IMR-90 (cell line): ENCODE data around the gene MYO9A. TPM values are rescaled to one million over a fixed set of nuclear protein-coding genes. Genes with fewer than 3 reads are reported as not detected.
A peak's percentile ranks its signal among the peaks of the same experiment; 100 is the strongest.

Experiments used
- ATAC-seq: fragments of 200-7000 bp; cut with Tn5 transposase; 2 replicates; pipeline ENCODE4 v1.9.1; 2020; ENCODE audit warnings: low read depth, mild to moderate bottlenecking, moderate library complexity
- BruUV-seq: library from RNA; stranded (reverse); fragments of 400-500 nt; replicated peaks from 2 replicates; lab custom pipeline; 2021; lab: Mats Ljungman, UMichigan
- CTCF ChIA-PET: fragments of 300-600 bp; formaldehyde crosslinking; extraction: SDS; loops from one replicate; lab custom pipeline; 2021; ENCODE audit warnings: antibody characterized with exemption; lab: Yijun Ruan, JAX
- POLR2A ChIA-PET: fragments of 300-600 bp; sonication (Branson Sonifier 250); formaldehyde crosslinking; loops from one replicate; lab custom pipeline; 2022; ENCODE audit warnings: antibody characterized with exemption; ENCODE audit not compliant: unreplicated experiment; lab: Charles Lee
- DNase-seq: peaks from one replicate; pipeline ENCODE4 v3.0.0; 2013
- H2AFZ ChIP-seq: replicated peaks from 2 replicates; pipeline ENCODE3; 2013; ENCODE audit warnings: low read length, mild to moderate bottlenecking; ENCODE audit not compliant: poor library complexity
- H2AK5ac ChIP-seq: 2 replicates; pipeline ENCODE4 v1.6.1; 2013; ENCODE audit warnings: low read depth, low read length, inconsistent platforms
- H2AK9ac ChIP-seq: replicated peaks from 2 replicates; pipeline ENCODE3; 2013; ENCODE audit warnings: mild to moderate bottlenecking, low read depth, low read length, moderate library complexity; ENCODE audit not compliant: poor library complexity
- H2BK120ac ChIP-seq: 2 replicates; pipeline ENCODE4 v1.6.1; 2013; ENCODE audit warnings: low read depth, low read length, inconsistent platforms
- H2BK15ac ChIP-seq: 3 replicates; pipeline ENCODE4 v1.6.1; 2013; ENCODE audit warnings: low read depth, low read length, inconsistent platforms
- H2BK20ac ChIP-seq: 2 replicates; pipeline ENCODE4 v1.6.1; 2013; ENCODE audit warnings: low read depth, mild to moderate bottlenecking, inconsistent platforms, low read length, moderate library complexity
- H2BK5ac ChIP-seq: 2 replicates; pipeline ENCODE4 v1.6.1; 2013; ENCODE audit warnings: mild to moderate bottlenecking, low read depth, low read length, inconsistent platforms; ENCODE audit not compliant: poor library complexity, severe bottlenecking
- H3K14ac ChIP-seq: replicated peaks from 2 replicates; pipeline ENCODE4 v1.6.1; 2013; ENCODE audit warnings: low read depth, low read length, inconsistent platforms
- H3K18ac ChIP-seq: 2 replicates; pipeline ENCODE4 v1.6.1; 2013; ENCODE audit warnings: low read depth, low read length, control low read depth
- H3K23ac ChIP-seq: 2 replicates; pipeline ENCODE4 v1.6.1; 2013; ENCODE audit warnings: low read depth, low read length, inconsistent platforms
- H3K27ac ChIP-seq: 2 replicates; pipeline ENCODE4 v1.5.1; 2013; ENCODE audit warnings: mild to moderate bottlenecking, control low read depth, low read length; ENCODE audit not compliant: insufficient read depth
- H3K27me3 ChIP-seq: 2 replicates; pipeline ENCODE4 v1.6.1; 2013; ENCODE audit warnings: low read length; ENCODE audit not compliant: control insufficient read depth, insufficient read depth
- H3K36me3 ChIP-seq: 2 replicates; pipeline ENCODE4 v1.6.1; 2013; ENCODE audit warnings: low read length, mixed read lengths; ENCODE audit not compliant: control insufficient read depth, insufficient read depth
- H3K4ac ChIP-seq: 2 replicates; pipeline ENCODE4 v1.6.1; 2013; ENCODE audit warnings: low read depth, low read length, inconsistent platforms
- H3K4me1 ChIP-seq: 2 replicates; pipeline ENCODE4 v1.6.1; 2013; ENCODE audit warnings: low read length, mixed read lengths; ENCODE audit not compliant: control insufficient read depth, insufficient read depth
- H3K4me2 ChIP-seq: 2 replicates; pipeline ENCODE4 v1.6.1; 2013; ENCODE audit warnings: low read depth, mild to moderate bottlenecking, control low read depth, low read length, moderate library complexity
- H3K4me3 ChIP-seq: 2 replicates; pipeline ENCODE4 v1.5.1; 2013; ENCODE audit warnings: low read depth, mild to moderate bottlenecking, control low read depth, low read length, moderate library complexity; ENCODE audit not compliant: insufficient read depth
- H3K56ac ChIP-seq: 2 replicates; pipeline ENCODE4 v1.6.1; 2013; ENCODE audit warnings: low read length, inconsistent platforms; ENCODE audit not compliant: insufficient read depth; ENCODE audit errors: extremely low read depth
- H3K79me1 ChIP-seq, 2 experiments: 2 replicates each; pipeline ENCODE4 v1.6.1; 2013; ENCODE audit warnings: low read length in 2 of 2, inconsistent platforms in 1 of 2, low read depth in 1 of 2
- H3K9ac ChIP-seq: 2 replicates; pipeline ENCODE4 v1.6.1; 2013; ENCODE audit warnings: low read depth, low read length, control low read depth
- H3K9me1 ChIP-seq: 2 replicates; pipeline ENCODE4 v1.6.1; 2013; ENCODE audit warnings: low read length, inconsistent platforms; ENCODE audit not compliant: insufficient read depth
- H3K9me3 ChIP-seq: 2 replicates; pipeline ENCODE4 v1.6.1; 2013; ENCODE audit warnings: low read length; ENCODE audit not compliant: control insufficient read depth, insufficient read depth
- H4K20me1 ChIP-seq: 2 replicates; pipeline ENCODE4 v1.6.1; 2013; ENCODE audit warnings: low read length, inconsistent platforms; ENCODE audit not compliant: insufficient read depth
- H4K5ac ChIP-seq: 2 replicates; pipeline ENCODE4 v1.6.1; 2013; ENCODE audit warnings: mild to moderate bottlenecking, low read depth, low read length, control low read depth
- H4K8ac ChIP-seq, 2 experiments: 2 replicates each; pipeline ENCODE4 v1.6.1; 2013; ENCODE audit warnings: low read depth in 2 of 2, low read length in 2 of 2, control low read depth in 1 of 2, inconsistent platforms in 1 of 2
- H4K91ac ChIP-seq: 2 replicates; pipeline ENCODE4 v1.6.1; 2013; ENCODE audit warnings: low read depth, low read length, inconsistent platforms; ENCODE audit not compliant: insufficient read depth
- BHLHE40 ChIP-seq: fragments of 150-350 bp; IDR thresholded peaks from 2 replicates; pipeline ENCODE4 v1.6.1; 2016; ENCODE audit warnings: mild to moderate bottlenecking, low read depth, low read length
- CEBPB ChIP-seq: IDR thresholded peaks from 2 replicates; pipeline ENCODE4 v1.6.1; 2012; ENCODE audit warnings: low read depth, low read length, improper control_type of control experiment
- CHD1 ChIP-seq: IDR thresholded peaks from 2 replicates; pipeline ENCODE4 v1.6.1; 2012; ENCODE audit warnings: low read depth, low read length, improper control_type of control experiment
- ELK1 ChIP-seq: fragments of 150-350 bp; IDR thresholded peaks from 2 replicates; pipeline ENCODE4 v1.6.1; 2016; ENCODE audit warnings: low read depth, mild to moderate bottlenecking, low read length, moderate library complexity, borderline replicate concordance
- FOS ChIP-seq: fragments of 150-350 bp; IDR thresholded peaks from 2 replicates; pipeline ENCODE4 v1.6.1; 2016; ENCODE audit warnings: low read depth, low read length
- MAFK ChIP-seq: IDR thresholded peaks from 2 replicates; pipeline ENCODE4 v1.6.1; 2012; ENCODE audit warnings: low read depth, low read length, improper control_type of control experiment
- MXI1 ChIP-seq: IDR thresholded peaks from 2 replicates; pipeline ENCODE4 v1.6.1; 2012; ENCODE audit warnings: low read depth, mild to moderate bottlenecking, low read length, moderate library complexity, borderline replicate concordance
- NFE2L2 ChIP-seq: fragments of 150-350 bp; IDR thresholded peaks from 2 replicates; pipeline ENCODE4 v1.6.1; 2016; ENCODE audit warnings: low read depth, mild to moderate bottlenecking, low read length
- POLR2A ChIP-seq: IDR thresholded peaks from 2 replicates; pipeline ENCODE4 v1.6.1; 2012; ENCODE audit warnings: mild to moderate bottlenecking, low read depth, low read length
- RAD21 ChIP-seq: IDR thresholded peaks from 2 replicates; pipeline ENCODE4 v1.6.1; 2012; ENCODE audit warnings: low read length, improper control_type of control experiment
- SMC3 ChIP-seq: fragments of 150-350 bp; IDR thresholded peaks from 2 replicates; pipeline ENCODE4 v1.6.1; 2016; ENCODE audit warnings: low read depth, mild to moderate bottlenecking, antibody characterized with exemption, low read length, moderate library complexity
- USF2 ChIP-seq: fragments of 150-350 bp; IDR thresholded peaks from 2 replicates; pipeline ENCODE4 v1.6.1; 2017; ENCODE audit warnings: mild to moderate bottlenecking, antibody characterized with exemption, low read length, low read depth
- WGBS, 2 experiments: methylation state at CpG; one replicate each; pipeline versions ENCODE4 v1.1.5 to v1.1.7; 2013; ENCODE audit warnings: missing lambda C conversion rate in 2 of 2; ENCODE audit not compliant: insufficient read length in 1 of 2; ENCODE audit errors: extremely low coverage in 2 of 2; 5-methylcytosine and 5-hydroxymethylcytosine counted together
- dilution Hi-C: fragments of 300-500 bp; cut with HindIII; formaldehyde crosslinking; loops from one replicate; pipeline ENCODE4 v1.14.3; 2018; ENCODE audit warnings: low sequenced_read_pairs; ENCODE audit not compliant: unreplicated experiment
- in situ Hi-C: fragments of 300-500 bp; cut with MboI; formaldehyde crosslinking; loops from 3 replicates; pipeline ENCODE4 v1.14.3; 2019; ENCODE audit warnings: low sequenced_read_pairs, inconsistent platforms, mixed read lengths
- intact Hi-C: fragments of 100-400 bp; cut with micrococcal nuclease; formaldehyde crosslinking; loops from 2 replicates; pipeline ENCODE4 v1.10.0; 2022
- polyA plus RNA-seq, 3 experiments: library from polyadenylated mRNA; depleted of rRNA; stranded (reverse); fragments of >200 nt; gene quantifications; 2 replicates each; pipeline ENCODE4 v1.2.3, GENCODE V29; 2012; ENCODE audit warnings: low replicate concordance in 1 of 3
- total RNA-seq: library from RNA; depleted of rRNA; stranded (reverse); fragments of >200 nt; gene quantifications from 2 replicates; pipeline ENCODE4 v1.2.3, GENCODE V29; 2012

The MYO9A gene
- total and polyA plus RNA-seq, 2 of the 4 experiments (the other 2 are of a cell fraction) = 6.0 to 49.5 TPM

- Histone ChIP-seq H3K18ac (no peak overlapping the region), H3K23ac (no peak overlapping the region), H2AK5ac (no peak overlapping the region), H2BK5ac (no peak overlapping the region), H3K9me3 (peaks cover 3% of the 10 kb centered on the region), H3K27ac (no peak overlapping the region), H3K4ac (no peak overlapping the region), H3K9me1 (peaks cover 6% of the 10 kb centered on the region), H4K5ac (no peak overlapping the region), H3K4me1 (peaks cover 11% of the 10 kb centered on the region), H3K27me3 (no peaks in the 10 kb centered on the region), H2AFZ (no peak overlapping the region), H3K14ac (no peak overlapping the region), H3K4me3 (no peak overlapping the region), H4K20me1 (peaks cover 24% of the 10 kb centered on the region; the same call in 1 of the 2 replicates), H3K9ac (no peak overlapping the region), H2AK9ac (no peak overlapping the region), H4K8ac (no peak overlapping the region), H2BK15ac (no peak overlapping the region), H3K4me2 (peak overlapping the region; percentile 74; the same call in 1 of the 2 replicates), H3K36me3 (no peaks in the 10 kb centered on the region; the same call in 1 of the 2 replicates), H2BK20ac (no peak overlapping the region), H4K91ac (no peak overlapping the region), H3K56ac (no peak overlapping the region), H2BK120ac (no peak overlapping the region), H3K79me1 (peaks cover 17 to 51% of the 10 kb centered on the region in 2 experiments)
- ATAC-seq = peak; percentile 75
- ChIA-PET CTCF (no interaction called here), POLR2A (no interaction called here)
- dilution Hi-C loops (no loop called here), in situ Hi-C loops (no loop called here), intact Hi-C loops (no loop called here)
- no CpG with 5 or more reads among the region's 1 CpG for WGBS, 2 experiments
- BruUV-seq = no TSS peak
- TF ChIP-seq MXI1 = no peak
- TF ChIP-seq SMC3 = no peak
- no peak for TF ChIP-seq RAD21
- TF ChIP-seq FOS = no peak
- no peak for TF ChIP-seq BHLHE40
- TF ChIP-seq CEBPB = no peak
- TF ChIP-seq USF2 = no peak
- TF ChIP-seq NFE2L2 = no peak
- TF ChIP-seq POLR2A = no peak
- no peak for TF ChIP-seq CHD1
- TF ChIP-seq ELK1 = no peak
- TF ChIP-seq MAFK = no peak
- peak; percentile 73 for DNase-seq
These were observed 83.6 kb downstream of the MYO9A start for GRCh38 chr15:72034351-72034750.
